Measurements from ENCODE around the gene DNAJB11.
A peak's percentile ranks its signal among the peaks of the same experiment; 100 is the strongest.
"Not testable (repeated sequence)": the region's sequence is repeated elsewhere in the genome, so short reads cannot be mapped to it uniquely, and the experiment has no call there.

The DNAJB11 gene

GRCh38 chr3:186617036-186617946 lies 46.8 kb downstream of the DNAJB11 start:
- DNase-seq: peak; percentile 60

- DNase-seq: no peak
Measured at GRCh38 chr3:186618318-186618938, 47.9 kb downstream of the DNAJB11 start.

GRCh38 chr3:186619787-186620212 lies 49.3 kb downstream of the DNAJB11 start:
- no peak for DNase-seq

GRCh38 chr3:186620213-186621092 lies 49.9 kb downstream of the DNAJB11 start:
- DNase-seq: no peak

GRCh38 chr3:186621894-186622650 lies 51.6 kb downstream of the DNAJB11 start:
- DNase-seq: no peak

GRCh38 chr3:186622651-186623310 lies 52.3 kb downstream of the DNAJB11 start:
- DNase-seq: no peak

- DNase-seq: no peak
Measured at GRCh38 chr3:186624598-186624997, 54.1 kb downstream of the DNAJB11 start.

GRCh38 chr3:186625600-186626042 lies 55.1 kb downstream of the DNAJB11 start:
- no peak for DNase-seq

GRCh38 chr3:186626254-186626847 lies 55.8 kb downstream of the DNAJB11 start:
- no peak for DNase-seq

- DNase-seq: no peak
Measured at GRCh38 chr3:186627852-186628414, 57.4 kb downstream of the DNAJB11 start.

- DNase-seq: no peak
Measured at GRCh38 chr3:186628756-186629155, 58.2 kb downstream of the DNAJB11 start.

- no peak for DNase-seq
Measured at GRCh38 chr3:186630950-186631641, 60.6 kb downstream of the DNAJB11 start.

- DNase-seq: no peak
Measured at GRCh38 chr3:186633481-186633880, 63.0 kb downstream of the DNAJB11 start.

- not testable (repeated sequence) for DNase-seq
Measured at GRCh38 chr3:186634207-186634606, 63.7 kb downstream of the DNAJB11 start.

All from right kidney (tissue), 1 donor.